IPS-18a (cell line): ENCODE measurements around the gene SSBP2.
"Not testable (repeated sequence)": the region's sequence is repeated elsewhere in the genome, so short reads cannot be mapped to it uniquely, and the experiment has no call there.

Source experiments
- H3K27ac ChIP-seq: one replicate; pipeline ENCODE4 v1.5.1; 2013; ENCODE audit warnings: low read length
- H3K27me3 ChIP-seq: one replicate; pipeline ENCODE4 v1.6.1; 2013; ENCODE audit warnings: mild to moderate bottlenecking, low read length; ENCODE audit not compliant: control insufficient read depth, insufficient read depth
- H3K36me3 ChIP-seq: one replicate; pipeline ENCODE4 v1.6.1; 2013; ENCODE audit warnings: low read depth, low read length; ENCODE audit not compliant: control insufficient read depth
- H3K4me1 ChIP-seq: one replicate; pipeline ENCODE4 v1.6.1; 2013; ENCODE audit warnings: low read depth, low read length; ENCODE audit not compliant: control insufficient read depth
- H3K4me3 ChIP-seq: one replicate; pipeline ENCODE4 v1.5.1; 2013; ENCODE audit warnings: low read length
- H3K9ac ChIP-seq: one replicate; pipeline ENCODE4 v1.6.1; 2013; ENCODE audit warnings: mild to moderate bottlenecking, low read length, moderate library complexity
- H3K9me3 ChIP-seq: one replicate; pipeline ENCODE4 v1.6.1; 2013; ENCODE audit warnings: low read depth, low read length; ENCODE audit not compliant: control insufficient read depth

The SSBP2 gene

DNA sequence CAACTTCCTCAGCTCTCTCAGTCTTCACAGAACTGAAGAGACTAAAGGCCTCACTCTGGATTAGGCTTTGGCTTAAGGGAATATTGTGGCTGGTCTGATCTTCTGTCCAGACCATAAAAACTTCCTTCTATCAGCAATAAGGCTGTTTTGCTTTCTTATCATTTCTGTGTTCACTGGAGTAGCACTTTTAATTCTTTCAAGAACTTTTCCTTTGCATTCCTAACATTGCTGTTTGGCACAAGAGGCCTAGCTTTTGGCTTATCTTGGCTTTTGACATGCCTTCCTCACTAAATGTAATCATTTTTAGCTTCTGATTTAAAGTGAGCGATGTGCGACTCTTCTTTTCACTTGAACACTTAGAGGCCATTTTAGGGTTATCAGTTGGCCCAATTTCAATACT, 268.3 kb downstream of the SSBP2 start:
- H3K4me1 ChIP-seq: no peaks in the 10 kb centered on the region
- no peak overlapping the region for H3K9ac ChIP-seq
- no peaks in the 10 kb centered on the region for H3K27me3 ChIP-seq
- no peak overlapping the region for H3K27ac ChIP-seq
- no peaks in the 10 kb centered on the region for H3K36me3 ChIP-seq
- no peak overlapping the region for H3K4me3 ChIP-seq
- no peaks in the 10 kb centered on the region for H3K9me3 ChIP-seq

DNA sequence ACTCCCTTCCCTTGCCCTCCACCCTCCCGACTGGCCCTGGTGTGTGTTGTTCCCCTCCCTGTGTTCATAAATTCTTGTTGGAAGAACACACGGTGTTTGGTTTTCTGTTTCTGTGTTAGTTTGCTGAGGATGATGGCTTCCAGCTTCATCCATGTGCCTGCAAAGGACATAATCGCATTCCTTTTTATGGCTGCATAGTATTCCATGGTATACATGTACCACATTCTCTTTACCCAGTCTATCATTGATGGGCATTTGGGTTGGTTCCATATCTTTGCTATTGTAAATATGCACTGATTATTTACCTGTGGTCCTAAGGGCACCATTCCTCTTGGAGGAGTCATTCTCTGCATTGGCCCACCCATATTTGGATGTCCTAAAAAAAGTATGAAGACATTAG, 277.5 kb downstream of the SSBP2 start:
- H3K27ac ChIP-seq, H3K4me3 ChIP-seq, H3K4me1 ChIP-seq, H3K9ac ChIP-seq, H3K36me3 ChIP-seq, H3K9me3 ChIP-seq, H3K27me3 ChIP-seq: not testable (repeated sequence)

DNA sequence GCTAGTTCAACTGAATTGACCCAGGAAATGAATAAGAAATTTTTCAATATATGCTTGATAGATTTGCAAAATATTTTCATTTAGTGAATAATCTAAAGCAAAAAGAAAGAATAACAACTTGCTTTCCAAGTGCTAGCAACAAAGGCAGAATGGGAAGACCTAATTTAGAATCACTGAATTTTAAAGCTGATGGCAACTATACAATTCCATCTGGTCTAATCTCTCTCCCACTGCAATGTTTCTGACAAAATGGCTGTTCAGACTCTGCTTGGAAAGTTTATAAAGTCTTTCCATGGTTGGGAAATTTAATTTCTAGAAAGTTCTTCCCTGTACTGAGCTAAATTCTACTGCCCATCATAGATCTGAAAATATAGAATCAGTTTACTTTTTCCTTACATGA, 281.2 kb downstream of the SSBP2 start:
- H3K9me3 ChIP-seq: no peaks in the 10 kb centered on the region
- no peak overlapping the region for H3K27ac ChIP-seq
- no peaks in the 10 kb centered on the region for H3K36me3 ChIP-seq
- no peaks in the 10 kb centered on the region for H3K27me3 ChIP-seq
- no peak overlapping the region for H3K4me3 ChIP-seq
- no peaks in the 10 kb centered on the region for H3K4me1 ChIP-seq
- H3K9ac ChIP-seq: no peak overlapping the region

DNA sequence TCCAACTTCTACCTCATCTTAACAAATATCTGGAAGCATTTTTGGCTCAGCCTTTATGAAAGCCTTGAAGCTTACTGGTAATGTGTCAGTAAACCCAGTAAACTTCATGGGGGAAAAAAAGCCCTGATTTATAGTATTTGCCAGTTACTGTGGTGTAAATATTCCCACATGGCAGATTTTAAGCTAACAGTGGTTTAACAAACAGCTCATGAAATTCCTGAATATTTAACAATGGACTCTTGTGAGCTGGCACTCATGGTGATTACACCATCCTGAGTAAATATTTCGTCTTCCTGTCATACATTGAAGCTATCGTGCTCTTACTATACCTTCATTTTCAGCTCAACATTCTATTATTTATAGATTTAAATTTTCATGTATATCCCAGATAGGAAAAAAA, 300.0 kb downstream of the SSBP2 start:
- H3K27ac ChIP-seq: no peak overlapping the region
- H3K4me3 ChIP-seq: no peak overlapping the region
- no peaks in the 10 kb centered on the region for H3K36me3 ChIP-seq
- no peaks in the 10 kb centered on the region for H3K4me1 ChIP-seq
- H3K27me3 ChIP-seq: no peaks in the 10 kb centered on the region
- no peaks in the 10 kb centered on the region for H3K9me3 ChIP-seq
- no peak overlapping the region for H3K9ac ChIP-seq

DNA sequence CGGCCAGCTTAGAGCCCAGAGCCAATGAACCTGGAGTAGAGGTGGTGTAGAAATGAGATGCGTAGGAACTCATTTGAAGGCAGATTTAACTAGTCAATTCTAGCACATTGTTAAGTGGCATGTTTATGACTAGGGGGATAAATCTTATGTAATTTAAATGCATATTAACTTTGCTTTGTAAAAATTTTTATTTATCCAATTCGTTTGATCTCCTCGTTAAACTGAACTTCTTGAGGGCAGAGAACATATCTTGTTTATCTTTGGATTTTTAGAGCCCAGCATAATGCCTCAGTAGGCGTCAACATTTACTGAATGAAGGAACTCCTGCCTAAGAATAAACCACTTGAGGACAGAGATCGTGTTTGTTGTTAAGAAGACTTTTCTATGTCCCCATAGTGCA, 315.9 kb downstream of the SSBP2 start:
- H3K9me3 ChIP-seq: no peaks in the 10 kb centered on the region
- no peaks in the 10 kb centered on the region for H3K36me3 ChIP-seq
- H3K27me3 ChIP-seq: no peaks in the 10 kb centered on the region
- H3K9ac ChIP-seq: no peak overlapping the region
- no peaks in the 10 kb centered on the region for H3K4me1 ChIP-seq
- H3K27ac ChIP-seq: no peak overlapping the region
- no peak overlapping the region for H3K4me3 ChIP-seq

DNA sequence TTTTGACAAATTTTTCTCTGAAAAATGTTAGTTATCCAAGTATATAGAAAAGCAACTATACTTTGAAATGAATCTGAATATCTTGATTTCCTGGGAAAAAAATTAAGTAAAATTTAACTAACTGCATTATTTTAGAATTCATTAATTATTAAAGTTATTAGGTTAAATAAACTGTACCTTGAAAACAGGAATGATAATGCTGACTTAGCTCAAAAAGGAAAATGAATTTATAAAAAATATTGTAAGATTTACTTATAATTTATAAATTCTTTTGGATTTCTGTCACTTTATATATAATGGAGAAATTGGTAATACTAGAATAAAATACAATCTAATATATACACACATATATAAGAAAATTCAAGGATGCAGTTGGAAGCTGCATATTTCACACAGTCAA, 320.9 kb downstream of the SSBP2 start:
- H3K36me3 ChIP-seq: no peaks in the 10 kb centered on the region
- H3K4me1 ChIP-seq: peaks cover 3% of the 10 kb centered on the region
- H3K9ac ChIP-seq: no peak overlapping the region
- no peaks in the 10 kb centered on the region for H3K27me3 ChIP-seq
- no peaks in the 10 kb centered on the region for H3K9me3 ChIP-seq
- no peak overlapping the region for H3K4me3 ChIP-seq
- H3K27ac ChIP-seq: no peak overlapping the region

DNA sequence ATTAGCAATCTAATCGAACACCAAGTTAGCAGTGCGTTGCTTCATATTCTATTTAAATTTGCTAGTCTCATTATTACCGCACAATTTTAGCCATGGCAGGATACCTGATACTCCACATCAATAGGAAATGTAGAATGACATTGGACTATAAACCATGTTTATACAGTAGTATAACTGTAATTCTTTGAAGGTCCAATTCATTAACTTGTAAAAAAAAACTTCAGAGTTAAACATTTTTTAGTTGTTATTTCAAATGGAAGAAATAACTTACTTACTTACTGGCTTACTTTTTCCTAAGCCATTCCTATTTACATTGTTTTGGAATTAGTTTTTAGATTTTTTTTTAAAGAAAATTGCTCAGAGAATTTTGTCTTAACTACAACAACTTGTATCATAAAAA, 321.5 kb downstream of the SSBP2 start:
- no peak overlapping the region for H3K9ac ChIP-seq
- no peaks in the 10 kb centered on the region for H3K27me3 ChIP-seq
- H3K9me3 ChIP-seq: no peaks in the 10 kb centered on the region
- H3K4me3 ChIP-seq: no peak overlapping the region
- H3K36me3 ChIP-seq: no peaks in the 10 kb centered on the region
- peaks cover 3% of the 10 kb centered on the region for H3K4me1 ChIP-seq
- no peak overlapping the region for H3K27ac ChIP-seq

DNA sequence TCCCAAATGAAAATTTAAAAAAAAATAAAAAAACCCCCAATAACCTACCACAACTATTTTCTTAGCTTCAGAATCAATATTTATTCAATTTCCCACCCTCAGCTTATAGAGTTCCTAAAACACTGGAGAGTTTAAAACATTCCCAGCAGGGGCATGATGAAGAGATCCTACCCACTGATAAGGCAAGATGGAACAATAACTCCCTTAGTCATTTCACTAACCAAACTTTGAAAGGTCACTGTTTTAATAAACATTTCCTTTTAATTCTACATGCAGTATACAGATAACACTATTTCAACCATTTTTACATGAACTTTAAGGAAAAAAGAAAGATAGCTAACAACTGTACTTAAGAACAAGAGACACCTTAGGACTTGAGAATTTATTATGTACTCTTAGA, 322.0 kb downstream of the SSBP2 start:
- H3K27me3 ChIP-seq: no peaks in the 10 kb centered on the region
- H3K9me3 ChIP-seq: no peaks in the 10 kb centered on the region
- no peaks in the 10 kb centered on the region for H3K36me3 ChIP-seq
- H3K9ac ChIP-seq: no peak overlapping the region
- H3K4me3 ChIP-seq: no peak overlapping the region
- no peak overlapping the region for H3K27ac ChIP-seq
- H3K4me1 ChIP-seq: peaks cover 3% of the 10 kb centered on the region

DNA sequence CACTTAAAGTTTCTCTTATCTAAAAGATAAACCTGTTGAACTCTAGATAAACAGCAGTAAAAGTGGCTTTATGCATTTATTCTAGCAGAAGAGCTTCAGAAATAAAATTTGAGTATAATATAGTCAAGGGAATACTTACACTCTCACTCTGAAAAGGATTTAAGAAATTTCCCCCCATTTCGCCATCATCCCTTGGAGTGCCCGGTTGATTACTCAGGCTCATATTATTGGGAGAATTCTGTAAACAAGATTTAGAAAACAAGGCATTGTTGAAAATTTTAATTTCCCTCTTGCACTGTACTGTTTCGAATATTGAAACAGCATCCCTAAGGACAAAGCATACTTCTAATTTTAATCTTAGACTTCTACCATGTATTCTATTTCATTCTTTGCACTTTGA, 322.5 kb downstream of the SSBP2 start:
- no peaks in the 10 kb centered on the region for H3K36me3 ChIP-seq
- no peak overlapping the region for H3K27ac ChIP-seq
- H3K27me3 ChIP-seq: no peaks in the 10 kb centered on the region
- no peaks in the 10 kb centered on the region for H3K9me3 ChIP-seq
- no peak overlapping the region for H3K9ac ChIP-seq
- peaks cover 3% of the 10 kb centered on the region for H3K4me1 ChIP-seq
- H3K4me3 ChIP-seq: no peak overlapping the region

DNA sequence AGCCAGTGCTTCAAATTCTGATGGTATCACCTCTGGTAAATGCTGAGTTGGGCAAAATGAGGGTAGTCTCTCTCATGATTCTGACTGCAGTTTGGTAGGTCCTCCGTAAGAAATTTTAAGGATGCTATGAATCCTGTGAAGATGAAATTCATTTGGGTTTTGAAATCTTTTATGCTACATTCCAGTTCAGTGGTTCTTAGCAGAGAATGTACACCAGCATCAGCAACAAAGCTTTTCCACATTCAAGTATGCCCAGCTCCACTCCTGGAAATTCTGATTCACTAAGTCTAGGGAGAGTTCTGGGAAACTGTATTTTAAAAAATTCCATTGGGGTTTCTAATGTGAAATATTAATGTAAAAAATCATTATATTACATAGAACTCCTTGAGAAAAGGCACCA, 323.3 kb downstream of the SSBP2 start:
- Histone ChIP-seq H3K27me3 (no peaks in the 10 kb centered on the region), H3K36me3 (no peaks in the 10 kb centered on the region), H3K27ac (no peak overlapping the region), H3K9ac (no peak overlapping the region), H3K4me3 (no peak overlapping the region), H3K4me1 (peaks cover 3% of the 10 kb centered on the region), H3K9me3 (no peaks in the 10 kb centered on the region)

DNA sequence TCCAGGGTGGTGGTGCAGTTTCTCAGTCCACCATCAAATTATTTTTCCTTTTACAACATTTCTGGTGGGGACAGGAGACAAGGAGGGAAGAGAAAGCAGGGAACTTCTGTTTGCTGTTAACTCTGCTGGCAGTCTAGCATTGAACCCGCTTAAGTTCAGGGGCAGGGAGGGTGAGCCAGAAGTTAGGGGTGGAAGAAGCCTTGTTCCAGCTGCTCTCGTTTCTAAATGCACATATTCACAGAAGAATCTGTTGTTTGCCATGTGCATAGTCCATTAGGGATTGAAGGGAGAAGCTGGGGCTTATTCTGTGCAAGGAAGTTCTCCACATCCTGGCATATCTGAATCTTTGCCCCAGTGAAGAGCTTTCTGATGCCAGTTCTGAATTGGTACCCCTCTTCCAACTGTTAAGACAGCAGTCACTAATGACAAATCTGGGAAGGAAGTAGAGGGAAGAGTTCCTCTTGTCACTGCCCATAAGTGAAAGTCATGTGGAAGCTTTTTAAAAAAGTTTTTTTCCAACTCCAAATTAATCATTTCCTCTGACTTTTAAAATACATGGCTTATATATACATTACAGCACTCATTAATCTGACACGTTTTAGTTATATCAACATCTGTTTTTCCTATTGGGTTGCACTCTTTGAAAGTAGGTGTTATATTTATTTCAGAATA, 324.4 kb downstream of the SSBP2 start:
- H3K9ac ChIP-seq: no peak overlapping the region
- H3K4me1 ChIP-seq: peaks cover 3% of the 10 kb centered on the region
- H3K27ac ChIP-seq: no peak overlapping the region
- H3K9me3 ChIP-seq: no peaks in the 10 kb centered on the region
- no peak overlapping the region for H3K4me3 ChIP-seq
- H3K27me3 ChIP-seq: no peaks in the 10 kb centered on the region
- H3K36me3 ChIP-seq: no peaks in the 10 kb centered on the region

DNA sequence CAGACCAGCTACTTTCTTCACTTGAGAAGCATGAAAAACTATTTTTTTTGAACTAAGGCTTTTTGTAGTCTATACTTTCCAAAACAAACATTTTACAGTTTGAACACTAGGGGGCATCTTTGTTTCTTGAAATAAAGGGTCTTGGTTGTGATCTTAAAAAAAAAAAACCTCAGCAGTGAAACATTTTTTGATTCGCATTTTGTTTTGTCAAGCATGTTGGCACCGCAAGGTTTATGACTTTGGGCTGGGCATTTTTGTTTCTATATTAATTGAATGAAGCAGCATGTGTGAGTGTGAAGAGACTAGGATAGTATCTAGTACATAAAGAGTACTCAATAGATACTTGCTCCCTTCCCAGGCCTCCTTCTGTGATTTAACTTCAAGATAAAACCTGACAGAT, 325.3 kb downstream of the SSBP2 start:
- Histone ChIP-seq H3K4me3 (no peak overlapping the region), H3K9ac (no peak overlapping the region), H3K27ac (no peak overlapping the region), H3K27me3 (no peaks in the 10 kb centered on the region), H3K4me1 (peaks cover 3% of the 10 kb centered on the region), H3K36me3 (no peaks in the 10 kb centered on the region), H3K9me3 (no peaks in the 10 kb centered on the region)
